ENCODE results near the gene NR1D2.

The NR1D2 gene

GRCh38 chr3:23968463-23969184, 23.5 kb downstream of the NR1D2 start:
- no peak for DNase-seq

GRCh38 chr3:23969393-23969792, 24.3 kb downstream of the NR1D2 start:
- no peak for DNase-seq

- no peak for DNase-seq
These were observed 26.6 kb downstream of the NR1D2 start for GRCh38 chr3:23971684-23972083.

GRCh38 chr3:23976555-23976954, 31.5 kb downstream of the NR1D2 start:
- no peak for DNase-seq

- DNase-seq, result no peak
These were observed 34.5 kb downstream of the NR1D2 start for GRCh38 chr3:23979569-23979968.

- no peak for DNase-seq
These were observed 36.0 kb downstream of the NR1D2 start for GRCh38 chr3:23981136-23981535.

- no peak for DNase-seq
These were observed 36.9 kb downstream of the NR1D2 start for GRCh38 chr3:23981955-23982354.

- no peak for DNase-seq
These were observed 39.8 kb downstream of the NR1D2 start for GRCh38 chr3:23984934-23985333.

GRCh38 chr3:23985747-23986544, 40.9 kb downstream of the NR1D2 start:
- no peak for DNase-seq

GRCh38 chr3:23987356-23987755, 42.3 kb downstream of the NR1D2 start:
- no peak for DNase-seq

GRCh38 chr3:23991306-23991682, 46.2 kb downstream of the NR1D2 start:
- no peak for DNase-seq

GRCh38 chr3:23991683-23992628, 46.9 kb downstream of the NR1D2 start:
- DNase-seq, result no peak

- DNase-seq, result no peak
These were observed 48.6 kb downstream of the NR1D2 start for GRCh38 chr3:23993556-23994243.

- no peak for DNase-seq
These were observed 49.1 kb downstream of the NR1D2 start for GRCh38 chr3:23994244-23994569.

GRCh38 chr3:23995219-23995618, 50.1 kb downstream of the NR1D2 start:
- no peak for DNase-seq

- no peak for DNase-seq
These were observed 51.0 kb downstream of the NR1D2 start for GRCh38 chr3:23996095-23996524.

GRCh38 chr3:23999012-23999641, 54.0 kb downstream of the NR1D2 start:
- peak; percentile 35 for DNase-seq

GRCh38 chr3:24002129-24002528, 57.0 kb downstream of the NR1D2 start:
- DNase-seq, result no peak

GRCh38 chr3:24003466-24003865, 58.4 kb downstream of the NR1D2 start:
- DNase-seq, result no peak

GRCh38 chr3:24004171-24004938, 59.3 kb downstream of the NR1D2 start:
- DNase-seq, result no peak

- no peak for DNase-seq
These were observed 60.6 kb downstream of the NR1D2 start for GRCh38 chr3:24005669-24006068.
